ENCODE results near the gene DLG5.

The DLG5 gene

DNA sequence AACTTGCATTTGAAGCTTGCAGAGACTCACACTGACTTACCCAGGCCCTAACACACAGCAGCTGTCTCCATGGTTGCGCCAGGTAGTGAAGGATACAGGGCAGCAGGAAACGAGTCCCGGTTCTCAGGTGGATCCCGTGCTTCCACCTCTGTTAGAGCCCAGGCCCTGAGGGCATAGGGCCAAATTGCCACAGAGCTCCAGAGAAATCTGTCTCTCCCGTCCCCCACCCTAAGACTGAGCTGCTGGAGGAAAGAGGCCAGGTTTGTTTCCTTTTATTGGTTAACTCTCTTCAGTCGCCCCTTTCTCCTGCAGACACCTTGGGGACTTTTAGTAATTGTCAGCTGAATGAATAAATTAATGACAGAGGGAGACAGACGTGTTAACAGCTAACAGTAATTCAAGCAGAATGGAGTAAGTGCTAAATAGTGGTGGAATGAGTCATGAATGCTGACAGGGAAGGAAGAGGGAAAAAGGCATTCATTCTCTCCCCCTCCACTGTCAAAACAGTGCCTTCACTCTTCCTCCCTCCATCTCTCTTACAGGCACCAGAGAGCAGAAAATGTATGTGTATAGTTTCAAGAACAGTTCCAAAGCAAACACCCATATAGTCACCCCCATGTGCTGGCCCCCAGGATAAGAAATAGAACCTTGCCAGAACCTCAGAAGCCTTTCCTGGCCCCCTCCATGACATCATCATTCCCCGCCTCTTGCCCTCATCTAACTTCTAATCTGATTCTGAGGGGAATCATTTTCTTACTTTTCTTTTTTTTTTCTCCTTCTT, 16.8 kb upstream of the DLG5 start:
- DNase-seq = no peak

DNA sequence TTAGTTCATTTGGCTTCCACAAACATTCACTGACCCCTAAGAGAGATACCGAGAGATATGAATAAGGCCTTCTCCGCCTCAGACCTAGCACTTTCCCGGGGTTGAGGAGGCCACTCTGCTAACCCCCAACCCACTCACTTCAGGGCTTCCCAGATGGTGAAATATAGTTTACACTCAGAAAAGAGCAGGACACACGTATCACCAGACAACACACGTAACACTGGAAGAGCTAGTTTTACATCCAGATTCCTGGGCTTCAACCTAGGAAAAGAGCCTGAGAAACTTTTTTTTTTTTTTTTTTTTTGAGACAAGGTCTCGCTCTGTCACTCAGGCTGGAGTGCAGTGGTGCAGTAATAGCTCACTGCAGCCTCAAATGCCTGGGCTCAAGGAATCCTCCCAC, 15.2 kb upstream of the DLG5 start:
- DNase-seq = no peak

DNA sequence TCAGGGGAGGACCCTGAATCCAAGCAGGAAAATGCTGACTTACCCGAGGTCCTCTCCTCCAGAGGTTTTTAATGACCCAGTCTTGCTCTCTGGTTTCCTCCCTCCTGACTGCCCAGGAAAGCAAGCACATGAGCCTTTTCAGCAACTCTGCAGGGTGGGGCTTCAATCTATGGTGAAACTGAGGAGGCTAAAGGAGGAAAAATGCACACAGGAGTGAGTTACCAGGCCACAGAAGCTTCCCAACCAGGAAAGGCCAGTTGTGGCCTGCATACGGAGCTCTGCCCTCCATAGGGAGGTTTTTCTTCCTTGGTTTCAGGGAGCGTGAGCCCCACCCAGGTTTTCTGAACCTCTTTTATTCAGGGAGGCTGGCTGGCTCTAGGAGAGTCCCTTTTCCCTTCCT, 14.1 kb upstream of the DLG5 start:
- no peak for DNase-seq

DNA sequence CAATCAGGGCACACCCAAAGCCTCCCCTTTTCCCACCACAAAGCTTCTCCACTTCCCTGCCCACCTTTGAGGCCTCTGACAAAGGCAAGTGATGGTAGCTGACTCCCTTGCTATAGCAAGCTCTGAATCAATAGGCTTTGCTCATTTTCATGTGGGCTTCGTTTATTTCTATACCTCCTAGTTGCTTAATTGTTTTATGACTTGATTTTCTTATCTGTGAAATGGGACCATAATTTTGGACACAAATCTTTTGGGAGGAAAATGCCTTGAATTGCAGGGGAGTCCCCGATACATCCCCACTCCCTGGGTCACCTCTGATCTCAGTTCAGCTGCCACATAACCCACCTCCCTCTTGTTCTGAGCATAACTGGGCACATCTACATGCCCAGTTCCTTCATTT, 13.7 kb upstream of the DLG5 start:
- DNase-seq = no peak

DNA sequence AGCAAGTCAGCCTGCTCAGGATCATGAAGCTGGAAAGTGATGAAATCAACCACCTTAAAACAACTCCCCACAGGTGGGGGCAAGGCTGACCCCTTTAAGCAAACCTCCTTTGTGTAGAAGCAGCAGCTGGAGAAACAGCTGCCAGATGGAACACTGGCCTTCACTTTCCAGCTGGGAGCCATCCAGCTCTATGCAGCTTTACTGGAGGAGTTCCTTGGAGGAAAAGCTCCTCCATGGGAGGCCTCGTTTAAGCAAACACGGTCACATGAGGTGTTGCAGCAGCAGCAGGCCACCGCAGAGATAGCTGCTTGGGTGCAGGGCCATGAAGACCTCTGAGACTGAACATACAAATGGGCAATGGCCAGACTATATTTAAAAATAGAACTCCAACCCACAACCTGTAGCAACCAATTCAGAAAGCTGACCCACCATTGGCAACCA, 13.0 kb upstream of the DLG5 start:
- DNase-seq = no peak

DNA sequence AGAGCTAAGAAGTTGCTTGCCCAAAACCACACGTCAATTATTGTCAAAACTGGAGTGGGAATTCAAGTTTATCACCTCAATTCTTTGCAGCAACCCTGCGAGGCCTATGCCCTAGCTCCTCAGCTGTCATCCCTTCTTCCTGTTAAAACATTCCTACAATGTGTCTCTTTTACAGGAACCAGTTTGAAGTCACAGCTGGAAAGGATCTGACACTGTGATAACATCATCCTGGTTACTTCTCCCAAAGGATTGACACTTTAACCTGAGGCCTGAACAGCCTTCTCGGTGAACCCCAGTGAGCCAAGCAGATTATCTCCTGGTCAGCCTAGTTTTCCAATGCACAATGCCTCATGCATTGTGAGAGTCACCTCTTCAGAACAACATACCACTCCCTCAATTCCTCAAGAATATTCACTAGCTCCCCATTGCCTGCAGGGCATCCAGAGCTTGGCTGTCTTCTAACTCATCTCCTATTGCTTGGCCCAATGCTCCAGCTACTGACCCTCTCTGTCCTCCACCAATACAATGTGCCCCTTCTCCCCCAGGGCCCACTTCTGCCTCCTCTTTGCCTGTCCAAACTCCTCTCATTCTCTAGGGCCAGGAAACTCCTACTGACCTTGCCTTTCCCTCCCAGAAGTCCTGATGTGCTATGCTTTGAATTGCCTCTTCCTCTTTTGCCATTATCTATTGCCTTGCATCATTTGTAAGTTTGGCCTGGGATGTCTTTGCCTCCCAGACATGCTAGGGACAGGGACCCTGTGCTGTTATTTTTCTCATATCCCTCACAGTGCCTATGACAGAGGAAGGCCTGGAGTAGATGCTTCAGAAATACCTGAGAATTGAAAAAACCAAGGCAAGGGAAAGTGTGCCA, 10.4 kb upstream of the DLG5 start:
- no peak for DNase-seq

DNA sequence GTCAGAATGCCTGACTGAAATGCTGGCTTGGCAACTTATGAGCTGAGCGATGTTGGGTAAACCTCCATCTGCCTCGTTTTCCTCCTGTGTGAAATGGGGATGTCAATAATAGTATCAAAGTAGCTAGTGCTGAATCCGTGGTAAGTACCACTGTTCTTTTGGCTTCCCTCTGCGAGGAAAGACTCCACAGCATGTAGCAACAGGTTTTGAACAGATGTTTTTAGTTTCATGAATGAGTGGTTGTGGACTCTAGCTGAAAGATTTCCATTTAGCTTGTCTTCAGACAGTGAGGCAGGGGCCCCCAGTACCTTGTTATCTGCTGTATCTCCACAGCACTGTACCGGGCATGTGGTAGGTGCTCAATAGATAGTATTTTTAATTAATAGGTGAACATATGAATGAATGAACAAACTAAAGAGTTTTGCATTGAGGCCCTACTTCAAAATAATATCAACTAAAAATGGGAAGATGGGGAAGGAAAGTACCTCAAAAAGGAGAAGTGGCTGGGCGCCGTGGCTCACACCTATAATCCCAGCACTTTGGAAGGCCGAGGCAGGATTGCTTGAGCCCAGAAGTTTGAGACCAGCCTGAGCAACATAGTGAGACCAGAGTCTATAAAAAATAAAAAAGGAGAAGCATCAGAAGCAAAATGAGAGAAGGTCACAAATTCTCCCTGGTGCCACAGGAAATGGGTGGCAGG, 5.6 kb upstream of the DLG5 start:
- no peak for DNase-seq

DNA sequence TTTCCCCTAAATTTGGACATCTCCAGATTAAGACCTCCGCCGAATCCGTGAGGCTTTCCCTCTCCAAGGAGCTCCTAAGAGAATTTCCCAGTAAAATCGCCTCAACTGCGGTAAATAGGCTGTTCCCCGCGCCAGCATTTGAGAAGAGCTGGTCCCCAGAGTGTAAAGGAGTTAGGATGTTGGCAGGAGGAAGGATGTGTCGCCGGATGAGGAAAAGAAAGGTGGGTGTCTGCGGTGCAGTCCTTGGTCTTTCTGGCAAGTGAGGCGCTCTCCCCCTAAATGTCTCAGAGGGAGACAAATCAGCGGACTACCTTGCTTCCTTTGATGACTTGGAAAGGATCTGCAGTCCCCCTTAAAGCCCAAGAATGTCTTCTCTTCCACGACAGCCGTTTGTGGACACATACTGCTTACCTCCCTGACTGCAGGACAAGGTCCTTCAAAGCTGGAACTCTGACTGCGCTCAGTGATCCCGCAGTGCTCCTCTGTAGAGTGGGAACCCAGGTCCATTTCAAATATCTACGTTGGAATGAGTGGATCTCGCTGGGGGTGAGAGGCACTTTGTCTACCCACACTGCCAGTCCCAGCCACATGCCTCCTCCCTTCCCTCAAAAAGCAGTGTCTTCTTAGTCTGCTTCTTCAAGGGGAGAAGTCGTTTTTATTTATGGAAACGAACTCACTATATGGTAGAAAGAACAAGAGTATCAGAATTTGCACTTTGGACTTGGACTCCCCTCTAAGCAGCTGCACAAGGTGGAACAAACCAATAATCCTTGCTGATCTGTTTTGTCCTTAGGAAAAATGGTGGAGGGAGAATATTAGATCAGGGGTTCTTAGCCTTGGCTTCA, 1.1 kb upstream of the DLG5 start:
- no peak for DNase-seq

DNA sequence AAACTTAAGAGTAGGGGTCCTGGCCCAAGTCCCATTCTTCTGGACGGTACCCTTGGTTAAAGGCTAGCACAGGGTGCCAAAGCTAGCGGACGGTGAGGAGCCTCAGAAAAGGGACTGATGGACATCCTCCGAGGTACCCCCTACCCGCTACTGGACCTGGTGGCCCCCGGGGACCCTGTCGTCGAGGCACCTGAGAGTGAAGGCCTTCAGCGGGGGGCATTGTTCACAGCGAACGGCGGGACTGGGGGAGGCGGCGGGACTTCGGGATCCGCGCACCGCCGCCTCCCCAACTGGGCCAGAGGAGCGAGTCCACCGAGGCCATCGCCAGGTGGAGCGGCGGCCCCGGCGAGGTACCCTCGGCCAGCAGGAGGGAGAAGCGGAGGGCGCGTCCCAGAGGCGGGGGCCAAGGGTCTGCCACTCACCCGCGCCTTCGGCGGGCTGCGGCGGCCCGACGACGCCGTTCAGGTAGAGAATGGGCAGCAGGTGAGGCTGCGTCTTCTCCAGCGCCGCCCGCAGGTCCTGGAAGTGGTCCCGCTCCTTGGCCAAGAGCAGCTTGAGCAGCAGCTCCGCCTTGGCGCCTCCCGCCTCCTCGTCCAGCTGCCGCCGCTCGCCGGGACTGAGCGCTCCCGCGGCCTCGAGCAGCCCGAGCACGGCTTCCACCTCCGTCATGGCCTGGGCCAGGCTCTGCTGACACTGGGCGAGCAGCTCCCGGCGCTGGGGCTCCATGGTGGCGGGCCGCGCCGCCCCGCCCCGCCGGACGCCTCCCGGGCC, 575 bp downstream of the DLG5 start:
- DNase-seq = no peak

DNA sequence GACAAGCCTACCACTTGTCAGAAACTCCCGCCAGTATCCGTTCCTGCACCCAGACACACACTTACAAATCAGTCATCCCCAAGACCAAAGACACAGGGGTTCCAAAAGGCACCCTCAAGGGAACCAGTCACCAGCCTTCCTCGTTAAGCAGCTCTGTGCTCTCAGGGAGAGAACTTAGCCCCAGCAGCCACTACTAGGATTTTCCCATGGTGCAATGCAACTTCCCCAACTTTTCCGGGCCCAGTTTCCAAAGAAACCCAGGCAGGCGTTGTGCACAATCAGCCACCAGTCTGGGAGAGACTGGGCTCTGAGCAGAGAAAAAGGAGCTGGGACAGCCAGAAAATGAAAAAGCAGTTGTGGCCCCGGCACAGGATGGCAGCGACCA, 1.2 kb downstream of the DLG5 start:
- no peak for DNase-seq

DNA sequence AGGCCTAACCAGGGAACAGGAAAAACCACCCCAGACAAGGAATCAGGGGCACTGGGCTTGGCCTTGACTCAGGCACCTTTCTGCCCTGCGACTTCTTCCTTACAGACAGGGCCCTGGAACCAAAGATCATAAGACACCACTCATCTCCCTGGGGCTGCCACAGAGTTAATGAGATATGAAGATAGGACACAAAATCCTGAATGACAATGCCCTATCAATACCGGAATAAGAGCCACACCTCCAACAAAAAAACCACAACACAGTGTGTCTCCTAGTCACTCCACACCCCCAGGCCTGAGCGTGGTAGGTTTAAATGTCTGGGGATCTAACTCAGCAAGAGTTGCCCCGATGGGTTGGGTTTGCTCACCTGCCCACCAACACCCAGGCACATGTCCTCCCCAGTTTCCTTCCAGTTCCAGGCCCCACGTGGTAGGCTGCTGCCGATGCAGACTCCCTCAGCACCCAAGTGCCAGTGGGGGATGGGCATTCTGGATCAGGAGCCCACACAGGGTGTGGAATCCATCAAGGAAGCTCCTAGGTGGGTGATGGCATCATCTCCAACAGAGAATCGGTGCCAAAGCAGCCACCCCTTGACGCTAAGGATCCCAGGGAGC, 3.9 kb downstream of the DLG5 start:
- DNase-seq = no peak

DNA sequence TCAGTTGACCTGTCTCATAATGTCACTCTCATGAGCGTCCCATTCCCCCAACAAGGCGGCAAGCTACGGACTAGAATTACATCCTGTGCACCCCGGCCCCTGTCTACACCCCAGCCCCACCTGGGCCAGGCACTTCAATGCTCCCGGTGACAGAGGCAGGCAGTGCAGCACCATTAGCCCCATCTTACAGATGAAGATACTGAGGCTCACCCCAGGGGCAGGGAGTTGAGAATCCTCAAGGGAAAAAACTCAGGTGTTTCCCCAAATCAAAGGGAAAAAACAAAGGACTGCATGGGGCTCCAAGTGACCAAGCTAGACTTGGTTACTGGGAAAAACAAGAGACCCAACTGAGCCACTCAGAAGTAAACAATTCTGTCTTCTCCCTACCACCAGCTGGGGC, 4.5 kb downstream of the DLG5 start:
- no peak for DNase-seq

DNA sequence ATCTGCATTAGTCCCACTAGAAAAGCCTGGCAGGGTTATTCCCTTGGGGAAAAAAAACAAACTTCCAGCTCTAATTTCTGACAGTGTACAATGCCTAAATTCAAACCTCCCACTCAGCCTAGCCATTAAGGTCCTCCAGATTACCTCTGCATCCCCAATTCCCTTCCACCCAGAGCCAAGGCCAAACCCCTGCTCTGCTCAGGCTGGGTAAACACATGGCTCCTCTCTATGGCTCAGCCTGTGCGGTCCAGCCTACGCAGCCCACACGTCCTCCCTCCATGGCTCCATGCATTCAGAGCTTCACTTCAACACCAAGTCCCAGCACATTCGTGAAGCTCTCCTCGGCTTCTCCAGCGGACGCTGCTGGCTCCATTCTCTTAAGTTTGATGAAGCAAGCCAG, 5.2 kb downstream of the DLG5 start:
- DNase-seq = no peak

DNA sequence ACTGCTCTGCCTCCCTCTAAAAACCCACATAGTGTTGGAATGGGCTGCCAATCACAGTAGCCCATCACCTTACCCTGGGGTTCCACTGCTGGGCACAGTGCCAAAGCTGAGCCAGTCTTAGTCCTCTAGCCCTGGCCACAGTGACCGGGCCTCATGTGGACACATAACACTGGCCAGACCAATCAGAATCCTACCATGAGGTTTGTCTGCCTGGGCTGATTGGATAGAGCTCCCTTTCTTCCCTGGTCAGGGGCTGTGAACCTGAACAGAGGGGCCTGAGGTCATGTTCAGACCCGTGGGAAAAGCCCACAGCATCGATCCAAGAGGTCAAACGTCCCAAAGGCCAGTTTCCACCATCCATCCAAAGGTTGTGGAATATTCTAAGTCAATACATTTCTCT, 6.1 kb downstream of the DLG5 start:
- no peak for DNase-seq

DNA sequence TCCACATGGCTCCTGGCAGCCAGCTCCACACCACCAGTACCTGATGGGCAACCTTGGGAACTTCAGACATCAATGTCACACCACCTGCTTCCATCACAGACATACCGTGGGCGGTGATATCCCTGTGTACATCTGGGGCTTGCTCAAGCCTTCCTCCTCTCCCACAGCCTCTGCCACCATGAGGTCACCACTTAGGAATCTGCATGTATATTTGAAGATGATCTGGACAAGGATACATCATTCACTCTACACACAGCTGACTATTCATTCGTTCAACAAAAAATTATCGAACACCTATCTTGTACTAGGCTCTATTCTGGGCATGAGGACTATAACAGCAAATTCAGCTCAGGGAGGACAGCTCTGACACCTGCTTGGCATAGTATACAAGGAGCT, 6.8 kb downstream of the DLG5 start:
- DNase-seq = no peak

DNA sequence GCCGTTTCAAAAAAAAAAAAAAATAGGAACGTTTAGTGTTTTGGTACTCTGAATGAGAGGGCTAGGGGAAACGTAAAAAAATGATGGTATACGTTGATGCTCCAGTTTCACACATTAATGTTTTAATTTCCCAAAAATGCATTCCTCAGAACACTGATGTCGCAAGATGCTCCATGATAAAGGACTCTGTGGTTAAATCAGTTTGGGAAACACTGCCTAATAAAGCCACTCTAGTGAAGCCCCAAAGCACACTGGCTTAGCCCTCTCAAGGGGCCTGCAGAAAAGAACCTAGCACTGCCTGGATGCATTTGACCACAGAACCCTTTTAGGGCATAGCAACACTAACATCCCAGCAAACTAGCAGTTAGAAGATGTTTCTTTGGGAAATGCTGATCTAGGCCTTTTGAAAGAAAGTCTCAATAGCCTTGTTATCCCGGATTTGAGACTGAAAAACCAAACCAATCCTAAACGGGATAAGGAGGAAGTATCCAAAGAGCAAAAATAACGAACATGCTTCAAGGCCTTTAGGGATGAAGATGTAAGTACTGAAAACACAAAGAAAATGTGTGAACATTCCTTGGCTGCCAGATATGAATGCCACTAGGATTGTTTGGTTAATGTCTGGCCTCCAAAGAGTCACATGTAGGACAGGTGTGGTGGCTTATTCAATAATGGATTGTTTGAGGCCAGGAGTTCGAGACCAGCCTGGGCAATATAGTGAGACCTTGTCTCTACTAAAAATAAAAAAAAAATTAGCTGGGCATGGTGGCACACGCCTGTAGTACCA, 11.0 kb downstream of the DLG5 start:
- DNase-seq = no peak

DNA sequence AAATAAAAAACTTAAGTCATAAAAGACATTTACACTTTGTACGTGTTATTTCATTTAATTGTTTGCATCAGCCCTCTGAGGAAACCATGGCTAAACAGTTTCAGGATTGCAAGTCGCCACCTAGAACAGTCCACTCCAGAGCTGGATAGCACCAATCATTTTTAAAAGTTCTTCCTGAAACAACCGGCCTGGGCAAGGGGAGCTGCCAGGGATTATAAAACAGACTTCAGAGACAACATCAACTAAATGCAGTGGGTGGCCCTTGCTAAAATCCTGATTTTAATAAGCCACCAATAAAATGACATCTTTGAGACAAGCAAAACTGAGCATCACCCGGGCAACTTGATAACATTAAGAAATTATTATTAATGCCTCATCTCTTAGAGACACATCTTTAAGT, 13.5 kb downstream of the DLG5 start:
- DNase-seq = no peak

DNA sequence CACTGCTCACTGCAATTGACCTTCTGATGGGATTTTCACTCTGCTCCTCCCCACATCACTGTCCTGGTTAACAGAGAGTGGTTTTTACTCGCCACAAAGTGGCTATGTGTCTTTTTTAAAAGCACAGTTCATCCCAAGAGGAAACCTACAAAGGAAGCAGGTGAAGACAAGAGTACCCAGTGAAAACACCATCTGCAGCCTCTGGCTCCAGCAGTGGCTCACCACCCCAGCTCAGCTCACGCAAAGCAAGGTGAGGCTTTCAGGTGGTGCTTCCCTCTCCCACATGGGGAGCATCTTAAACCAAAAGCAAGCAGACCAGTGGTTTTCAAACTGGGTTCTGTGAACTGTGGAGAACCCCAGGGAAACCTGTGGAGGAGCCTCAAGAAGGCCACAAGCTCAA, 14.0 kb downstream of the DLG5 start:
- no peak for DNase-seq

DNA sequence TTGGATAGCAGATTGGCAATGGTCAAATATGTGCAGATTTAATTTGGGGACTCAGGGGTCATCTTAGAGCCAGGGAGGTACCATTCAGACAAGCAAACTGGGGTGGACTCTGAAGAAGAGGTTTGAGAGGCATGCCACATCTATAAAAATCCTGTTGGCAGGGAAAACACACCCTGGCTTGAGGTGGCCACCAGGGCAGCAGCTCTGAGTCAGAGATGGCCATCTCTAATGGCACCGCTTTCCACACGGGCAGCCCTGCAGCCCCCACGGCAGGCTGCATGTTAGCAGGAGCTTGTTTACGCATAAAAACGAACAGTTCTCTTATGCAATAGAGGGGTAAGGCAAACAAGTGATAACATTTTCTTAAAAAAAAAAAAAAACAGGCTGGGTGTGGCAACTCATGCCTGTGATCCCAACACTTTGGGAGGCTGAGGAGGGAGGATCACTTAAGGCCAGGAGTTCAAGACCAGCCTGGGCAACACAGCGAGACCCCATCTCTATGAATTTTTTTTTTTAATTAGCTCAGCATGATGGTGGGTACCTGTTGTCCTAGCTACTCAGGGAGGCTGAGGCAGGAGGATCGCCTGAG, 14.9 kb downstream of the DLG5 start:
- DNase-seq = no peak

DNA sequence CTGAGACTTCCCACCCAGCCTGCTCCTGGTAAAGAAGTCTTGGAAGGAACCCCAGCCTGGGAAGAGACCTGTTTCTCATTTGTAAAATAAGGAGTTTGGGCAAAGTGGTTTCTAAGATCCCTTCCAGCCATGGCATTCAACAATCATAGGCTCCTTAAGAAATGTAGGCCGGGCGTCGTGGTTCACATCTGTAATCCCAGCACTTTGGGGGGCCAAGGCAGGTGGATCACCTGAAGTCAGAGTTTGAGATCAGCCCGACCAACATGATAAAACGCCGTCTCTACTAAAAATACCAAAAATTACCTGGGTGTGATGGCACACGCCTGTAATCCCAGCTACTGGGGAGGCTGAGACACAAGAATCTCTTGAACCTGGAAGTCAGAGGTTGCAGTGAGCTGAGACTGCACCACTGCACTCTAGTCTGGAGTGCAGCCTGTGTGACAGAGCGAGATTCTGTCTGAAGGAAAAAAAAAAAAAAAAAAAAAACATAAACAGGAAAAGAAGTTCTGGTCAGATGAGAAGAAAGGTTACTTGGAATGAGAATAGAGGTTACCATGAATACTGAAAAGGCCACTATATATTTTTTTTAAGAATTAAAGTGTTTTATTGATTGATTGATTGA, 15.9 kb downstream of the DLG5 start:
- no peak for DNase-seq
